NCI-H2227 (cell line): Measurements from ENCODE around the gene ADAMTS19.
"Not testable (repeated sequence)": the region's sequence is repeated elsewhere in the genome, so short reads cannot be mapped to it uniquely, and the experiment has no call there.

Source experiments
- DNase-seq: peaks from one replicate; lab custom pipeline; 2025; ENCODE audit not compliant: unreplicated experiment; lab: John Stamatoyannopoulos, UW

The ADAMTS19 gene

GRCh38 chr5:129459777-129460671 is at the start of gene ADAMTS19:
ADAMTS19 (plus strand) TSS chr5:129460298; CDS start chr5:129460392, 94 bp downstream.
- DNase-seq = no peak

- no peak for DNase-seq
These were observed 49.6 kb upstream of the ADAMTS19 start for GRCh38 chr5:129410488-129410887.

- DNase-seq = no peak
These were observed 47.4 kb upstream of the ADAMTS19 start for GRCh38 chr5:129412721-129413120.

- DNase-seq = no peak
These were observed 46.5 kb upstream of the ADAMTS19 start for GRCh38 chr5:129413570-129413969.

- no peak for DNase-seq
These were observed 40.8 kb upstream of the ADAMTS19 start for GRCh38 chr5:129419292-129419691.

- DNase-seq = no peak
These were observed 35.1 kb upstream of the ADAMTS19 start for GRCh38 chr5:129425031-129425430.

- no peak for DNase-seq
These were observed 34.0 kb upstream of the ADAMTS19 start for GRCh38 chr5:129426071-129426470.

GRCh38 chr5:129428636-129429035 is 31.5 kb upstream of the ADAMTS19 start:
- not testable (repeated sequence) for DNase-seq

- DNase-seq = no peak
These were observed 28.7 kb upstream of the ADAMTS19 start for GRCh38 chr5:129431406-129431805.

GRCh38 chr5:129438322-129438721 is 21.8 kb upstream of the ADAMTS19 start:
- DNase-seq = no peak

GRCh38 chr5:129440424-129440823 is 19.7 kb upstream of the ADAMTS19 start:
- DNase-seq = no peak

- DNase-seq = no peak
These were observed 19.0 kb upstream of the ADAMTS19 start for GRCh38 chr5:129441096-129441495.

- DNase-seq = no peak
These were observed 14.7 kb upstream of the ADAMTS19 start for GRCh38 chr5:129445379-129445778.

GRCh38 chr5:129447968-129448367 is 12.1 kb upstream of the ADAMTS19 start:
- no peak for DNase-seq

- no peak for DNase-seq
These were observed 11.4 kb upstream of the ADAMTS19 start for GRCh38 chr5:129448654-129449053.

GRCh38 chr5:129454461-129454860 is 5.6 kb upstream of the ADAMTS19 start:
- DNase-seq = no peak

GRCh38 chr5:129459450-129459776 is 685 bp upstream of the ADAMTS19 start:
- no peak for DNase-seq

GRCh38 chr5:129460672-129460935 is 506 bp downstream of the ADAMTS19 start:
- no peak for DNase-seq

GRCh38 chr5:129460936-129461710 is 1.0 kb downstream of the ADAMTS19 start:
- DNase-seq = no peak

GRCh38 chr5:129461711-129462332 is 1.7 kb downstream of the ADAMTS19 start:
- DNase-seq = no peak

- no peak for DNase-seq
These were observed 5.8 kb downstream of the ADAMTS19 start for GRCh38 chr5:129465776-129466344.

- DNase-seq = no peak
These were observed 14.4 kb downstream of the ADAMTS19 start for GRCh38 chr5:129474544-129474943.
